ENCODE data around the gene NANOS3. TPM values are rescaled to one million over a fixed set of nuclear protein-coding genes. Genes with fewer than 3 reads are reported as not detected.

Gene NANOS3
- total RNA-seq, 1 experiment from 2014 or later, result 1.2 TPM

- no TSS peak for BruUV-seq (replicated peaks)
- CTCF ChIA-PET, result interaction anchor here (1.1 kb wide), 1 partner anchor 13 kb away, joined by 3 read pairs; no protein-coding TSS in a partner anchor
- Mint-ChIP-seq H3K36me3 (ENCODE audit: insufficient read depth, unreplicated experiment) (peaks cover 50% of the 10 kb centered on the region), H3K27ac (ENCODE audit: unreplicated experiment) (peak overlapping the region; percentile 89), H3K4me1 (ENCODE audit: low read depth, unreplicated experiment) (peaks cover 48% of the 10 kb centered on the region), H3K27me3 (ENCODE audit: unreplicated experiment) (no peaks in the 10 kb centered on the region), H3K4me3 (ENCODE audit: low read depth, unreplicated experiment) (peak overlapping the region; percentile 62), H3K9me3 (ENCODE audit: low read depth, unreplicated experiment) (no peaks in the 10 kb centered on the region)
- no peak for TF ChIP-seq CTCF (IDR thresholded peaks at IDR 0.05; ENCODE audit: unreplicated experiment)
- intact Hi-C loops (cut with micrococcal nuclease; ENCODE audit: unreplicated experiment), result no loop called here
- DNase-seq, result no peak
Measured at GRCh38 chr19:13864046-13864666, 12.8 kb upstream of the NANOS3 start.

GRCh38 chr19:13864667-13865570, 12.0 kb upstream of the NANOS3 start:
- peak overlapping the region; percentile 62 for H3K4me3 Mint-ChIP-seq (ENCODE audit: low read depth, unreplicated experiment)
- peak overlapping the region; percentile 89 for H3K27ac Mint-ChIP-seq (ENCODE audit: unreplicated experiment)
- CTCF ChIA-PET, result no interaction called here
- no peaks in the 10 kb centered on the region for H3K27me3 Mint-ChIP-seq (ENCODE audit: unreplicated experiment)
- H3K4me1 Mint-ChIP-seq (ENCODE audit: low read depth, unreplicated experiment), result peaks cover 40% of the 10 kb centered on the region
- no peak for DNase-seq
- intact Hi-C loops (cut with micrococcal nuclease; ENCODE audit: unreplicated experiment), result no loop called here
- BruUV-seq (replicated peaks), result no TSS peak
- H3K9me3 Mint-ChIP-seq (ENCODE audit: low read depth, unreplicated experiment), result no peaks in the 10 kb centered on the region
- H3K36me3 Mint-ChIP-seq (ENCODE audit: insufficient read depth, unreplicated experiment), result peaks cover 43% of the 10 kb centered on the region
- no peak for TF ChIP-seq CTCF (IDR thresholded peaks at IDR 0.05; ENCODE audit: unreplicated experiment)

- TF ChIP-seq CTCF (IDR thresholded peaks at IDR 0.05; ENCODE audit: unreplicated experiment), result no peak
- CTCF ChIA-PET, result interaction anchor here (0.7 kb wide), 1 partner anchor 79 kb away, joined by 3 read pairs; no protein-coding TSS in a partner anchor
- DNase-seq, result no peak
- intact Hi-C loops (cut with micrococcal nuclease; ENCODE audit: unreplicated experiment), result no loop called here
- H3K4me3 Mint-ChIP-seq (ENCODE audit: low read depth, unreplicated experiment), result peak overlapping the region; percentile 62
- no peaks in the 10 kb centered on the region for H3K9me3 Mint-ChIP-seq (ENCODE audit: low read depth, unreplicated experiment)
- H3K27ac Mint-ChIP-seq (ENCODE audit: unreplicated experiment), result peak overlapping the region; percentile 64
- peaks cover 43% of the 10 kb centered on the region for H3K36me3 Mint-ChIP-seq (ENCODE audit: insufficient read depth, unreplicated experiment)
- no peaks in the 10 kb centered on the region for H3K27me3 Mint-ChIP-seq (ENCODE audit: unreplicated experiment)
- H3K4me1 Mint-ChIP-seq (ENCODE audit: low read depth, unreplicated experiment), result peaks cover 35% of the 10 kb centered on the region
- no TSS peak for BruUV-seq (replicated peaks)
Measured at GRCh38 chr19:13865571-13866462, 11.1 kb upstream of the NANOS3 start.

- Mint-ChIP-seq H3K4me1 (ENCODE audit: low read depth, unreplicated experiment) (peaks cover 27% of the 10 kb centered on the region), H3K4me3 (ENCODE audit: low read depth, unreplicated experiment) (peak overlapping the region; percentile 62), H3K36me3 (ENCODE audit: insufficient read depth, unreplicated experiment) (peaks cover 40% of the 10 kb centered on the region), H3K27ac (ENCODE audit: unreplicated experiment) (peak overlapping the region; percentile 64), H3K27me3 (ENCODE audit: unreplicated experiment) (no peaks in the 10 kb centered on the region), H3K9me3 (ENCODE audit: low read depth, unreplicated experiment) (no peaks in the 10 kb centered on the region)
- intact Hi-C loops (cut with micrococcal nuclease; ENCODE audit: unreplicated experiment), result no loop called here
- no peak for TF ChIP-seq CTCF (IDR thresholded peaks at IDR 0.05; ENCODE audit: unreplicated experiment)
- no peak for DNase-seq
- CTCF ChIA-PET, result no interaction called here
- BruUV-seq (replicated peaks), result no TSS peak
Measured at GRCh38 chr19:13866463-13867046, 10.4 kb upstream of the NANOS3 start.
